GM18498 (cell line): ENCODE data around the gene MOBP.

Experiments used
- ATAC-seq: cut with Tn5 transposase; IDR thresholded peaks from one replicate; pipeline ENCODE4 v1.9.1; 2021; ENCODE audit warnings: mild to moderate bottlenecking, moderate library complexity; ENCODE audit not compliant: unreplicated experiment

Gene MOBP

DNA sequence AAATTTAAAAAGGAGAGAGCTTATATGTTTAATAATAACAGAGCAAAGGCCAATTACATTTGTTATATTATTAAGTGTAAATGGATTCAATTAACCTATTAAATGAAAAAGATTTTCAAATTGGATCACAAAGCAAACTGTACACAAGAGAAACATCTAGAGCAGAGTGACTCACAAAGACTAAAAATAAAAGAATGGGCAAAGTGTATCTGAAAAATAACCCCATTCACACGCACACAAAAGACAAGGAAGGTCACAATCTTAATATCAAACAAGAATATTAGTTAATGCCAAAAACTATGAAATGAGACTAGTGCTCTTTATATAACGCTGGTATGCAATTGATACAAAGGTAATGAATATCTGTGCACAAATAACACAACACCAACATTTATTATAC is 65.7 kb downstream of the MOBP start:
- no peak for ATAC-seq

DNA sequence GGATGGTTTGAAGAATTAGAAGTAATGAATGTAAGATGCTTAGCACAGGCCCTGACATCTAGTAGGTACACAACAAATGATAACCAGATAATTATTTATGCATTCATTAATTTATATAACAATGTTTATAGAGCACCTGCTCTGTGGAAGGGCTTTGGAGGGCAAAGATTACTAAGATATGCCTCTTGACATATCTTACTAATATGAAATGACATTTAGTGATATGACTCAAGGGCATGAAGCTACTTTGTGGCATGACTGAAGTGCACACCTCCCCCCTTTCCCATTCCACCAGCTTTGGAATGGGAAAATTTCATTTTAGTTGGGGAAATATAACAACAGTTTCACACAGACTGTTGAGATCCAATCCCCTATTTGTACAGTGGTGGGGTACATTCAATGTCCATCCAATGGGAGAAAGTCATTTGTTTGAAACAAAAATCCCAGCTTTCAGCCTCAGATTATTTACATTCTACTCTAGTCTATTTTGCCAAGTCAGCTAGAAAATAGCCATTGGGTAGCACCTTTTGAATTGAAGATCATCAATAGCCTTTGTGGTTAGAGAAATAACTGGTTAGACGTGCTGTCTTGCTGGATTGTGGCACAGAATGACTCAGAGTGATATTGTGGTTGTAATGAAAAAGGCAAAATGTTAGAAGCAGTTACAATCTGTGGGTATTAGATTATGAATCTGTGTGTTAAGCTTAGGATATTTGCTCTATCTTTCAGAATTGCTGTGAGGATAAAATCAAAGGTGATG is 72.9 kb downstream of the MOBP start:
- no peak for ATAC-seq

DNA sequence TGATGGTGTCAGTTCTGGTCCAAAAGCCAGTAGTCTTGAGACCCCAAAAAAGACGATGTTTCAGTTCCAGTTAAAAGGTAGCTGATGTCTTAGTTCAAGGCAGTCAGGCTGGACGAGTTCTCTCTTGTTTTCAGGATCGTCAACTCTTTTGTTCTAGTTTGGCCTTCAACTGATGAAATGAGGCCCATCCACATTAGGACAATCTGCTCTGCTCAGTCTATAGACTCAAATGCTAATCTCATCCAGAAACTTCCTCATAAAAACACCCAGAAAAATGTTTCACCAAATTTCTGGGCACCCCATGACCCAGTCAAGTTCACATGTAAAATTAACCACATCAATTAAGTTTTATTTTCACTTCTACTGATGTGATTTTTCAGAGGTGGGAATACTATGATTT is 74.0 kb downstream of the MOBP start:
- ATAC-seq, result no peak

DNA sequence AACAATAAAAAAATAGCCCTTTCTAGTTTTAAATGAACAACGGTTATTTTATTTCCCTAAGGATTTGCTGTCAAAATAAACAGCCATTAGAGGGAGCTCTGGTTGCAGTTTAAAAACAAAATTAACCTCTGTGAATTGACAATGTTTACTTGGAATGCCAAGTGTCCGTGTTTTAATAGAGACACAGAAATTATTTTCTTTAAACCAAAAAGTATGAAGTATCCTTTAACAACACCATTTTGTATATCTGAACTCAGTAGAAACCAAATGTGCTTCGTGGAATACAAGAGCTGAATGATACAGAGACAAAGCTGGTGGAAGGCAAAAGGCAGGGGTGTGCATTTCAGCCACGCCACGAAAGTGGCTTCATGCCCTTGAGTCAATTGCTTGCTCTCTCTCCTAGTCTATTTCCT is 74.4 kb downstream of the MOBP start:
- ATAC-seq, result no peak

DNA sequence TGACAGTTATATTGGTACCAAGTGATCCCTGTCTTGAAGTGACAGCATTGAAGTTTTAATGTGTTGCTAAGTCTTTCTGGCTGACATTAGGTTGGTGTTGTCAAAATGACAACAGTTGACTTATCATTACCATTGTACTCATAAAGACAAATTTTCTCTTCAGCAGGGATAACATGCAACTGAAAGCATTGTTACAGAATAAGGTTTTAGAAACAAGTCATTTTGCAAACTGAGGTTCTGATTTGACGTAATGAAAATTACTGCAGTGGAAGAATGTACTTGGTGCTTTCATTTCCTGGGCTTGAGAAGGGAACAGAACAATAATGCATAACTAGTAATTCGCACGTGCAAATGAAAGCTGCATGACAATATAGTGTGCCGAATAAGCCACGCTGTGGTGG is 75.1 kb downstream of the MOBP start:
- no peak for ATAC-seq

DNA sequence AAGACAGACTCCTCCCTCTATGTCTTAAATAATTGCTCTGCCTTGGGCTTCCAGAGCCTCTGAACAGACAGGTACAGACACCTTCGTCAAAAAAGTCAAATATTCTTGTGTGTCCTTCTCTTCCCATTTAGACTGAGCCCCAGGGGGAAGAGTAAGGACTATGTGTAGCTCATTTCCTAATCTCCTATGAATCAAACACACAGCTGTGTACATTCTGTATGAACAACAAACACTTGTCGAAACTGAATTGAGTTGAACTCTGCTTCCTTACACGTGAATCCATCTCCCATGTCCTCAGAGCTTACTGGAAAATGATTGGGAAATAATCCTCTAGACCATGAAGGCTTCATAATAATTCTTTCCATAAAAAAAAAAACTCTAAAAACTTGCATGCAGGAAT is 80.8 kb downstream of the MOBP start:
- ATAC-seq, result no peak

DNA sequence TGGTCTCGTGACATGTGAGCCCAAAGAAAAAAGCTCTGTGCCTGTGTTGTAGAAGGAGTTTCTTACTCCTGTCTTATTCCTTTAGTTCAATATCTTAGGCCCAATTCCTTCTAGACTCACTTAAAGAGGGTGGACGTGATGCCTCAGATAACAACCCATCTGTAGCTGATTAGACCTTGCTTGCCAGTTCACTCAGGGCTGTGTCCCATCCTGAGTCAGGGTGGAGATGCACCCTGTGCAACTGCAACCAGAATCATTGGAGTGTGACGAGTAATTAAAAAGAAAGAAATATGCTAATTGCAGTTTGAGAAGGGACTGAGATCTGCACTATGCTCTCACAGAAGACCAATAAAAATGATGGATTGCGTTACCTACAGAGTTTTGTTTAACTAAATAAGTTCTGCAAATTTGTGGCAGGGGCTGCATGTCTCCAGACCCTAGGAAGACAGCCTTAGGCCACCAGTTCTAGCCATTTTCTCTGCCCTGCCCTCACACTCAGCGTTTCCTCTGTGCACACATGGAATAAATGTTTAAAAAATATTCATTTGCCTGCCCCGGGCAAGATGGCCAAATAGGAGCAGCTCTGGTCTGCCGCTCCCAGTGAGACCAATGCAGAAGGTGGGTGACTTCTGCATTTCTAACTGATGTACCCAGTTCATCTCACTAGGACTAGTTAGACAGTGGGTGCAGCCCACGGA is 83.0 kb downstream of the MOBP start:
- no peak for ATAC-seq
